Non-pigmented ciliary epithelial cell (primary cell): ENCODE measurements around the gene PPIP5K1.

ENCODE experiments used
- DNase-seq: peaks from one replicate; pipeline ENCODE4 v3.0.0-alpha.2; 2010; ENCODE audit warnings: low read depth

The PPIP5K1 gene

DNA sequence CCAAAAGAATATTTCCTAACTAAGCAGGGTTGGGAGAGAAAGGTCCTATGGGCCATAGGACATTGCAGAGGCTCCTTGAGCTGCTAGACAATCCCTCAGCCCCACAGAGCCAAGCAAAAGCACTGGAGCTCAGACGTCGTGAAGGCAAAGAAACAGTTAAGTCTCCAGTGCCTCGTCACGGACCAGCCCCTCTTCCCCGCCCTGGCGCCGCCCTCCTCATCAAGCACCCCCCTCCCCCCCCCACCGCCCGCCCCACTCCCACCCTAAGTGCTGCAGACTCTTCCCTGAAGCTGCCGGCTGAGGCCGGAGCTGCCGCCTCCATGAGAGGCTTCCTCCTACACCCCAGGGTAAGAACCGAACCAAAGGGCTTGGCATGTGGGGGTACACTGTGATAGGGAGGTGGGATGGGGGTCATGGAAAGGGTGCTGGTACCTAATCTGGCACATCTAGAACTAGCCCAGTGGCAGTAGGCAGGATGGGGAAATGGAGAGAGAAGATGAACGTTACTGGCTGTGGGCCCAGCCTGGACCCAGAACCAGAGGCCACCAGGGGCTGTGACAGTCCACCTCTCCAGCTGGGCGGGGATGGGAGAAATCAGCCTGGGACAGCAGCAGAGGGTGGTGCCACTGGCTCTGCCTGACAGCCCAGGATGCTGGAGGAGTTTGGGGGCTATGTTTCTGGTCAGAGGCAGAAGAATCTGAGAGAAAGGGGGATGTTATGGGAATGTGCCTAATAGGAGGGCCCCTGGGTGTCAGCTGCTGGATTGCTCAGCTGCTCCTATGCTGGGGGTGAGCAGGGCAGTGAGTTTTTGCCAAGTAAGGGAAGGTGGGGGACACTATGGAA, 72.4 kb downstream of the PPIP5K1 start, which contains the start of gene MAP1A:
MAP1A (plus strand) TSS at position 255 of the 843 bp plus-strand sequence. CDS start 3,866 bp downstream, outside the sequence.
- no peak for DNase-seq

DNA sequence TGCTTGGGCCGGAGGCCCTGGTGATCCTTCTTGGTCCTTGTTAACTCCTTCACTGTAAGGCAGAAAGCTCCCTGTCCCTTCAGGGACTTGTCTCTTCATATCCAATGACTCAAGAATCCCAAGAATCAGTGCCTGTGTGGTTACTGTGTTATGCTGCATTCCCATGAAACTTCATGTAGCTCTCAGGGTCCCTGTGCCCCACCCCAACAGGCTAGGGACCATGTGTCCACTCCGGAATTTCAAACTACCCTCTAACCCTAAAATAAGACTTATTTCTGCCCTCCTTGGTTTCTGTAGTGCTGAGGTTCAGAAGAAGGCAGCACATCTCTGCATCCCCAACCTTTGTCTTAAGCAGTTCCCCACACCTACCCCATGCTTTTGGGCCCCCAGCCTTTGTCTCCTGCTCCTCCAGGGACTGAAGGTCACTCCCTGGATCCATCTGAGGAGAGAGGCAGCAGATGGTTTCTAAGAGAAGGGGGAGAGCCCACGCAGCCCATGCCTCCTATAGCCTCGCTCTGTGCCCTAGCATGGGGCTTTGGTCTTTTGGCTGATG, 73.1 kb downstream of the PPIP5K1 start:
- peak; percentile 55 for DNase-seq

DNA sequence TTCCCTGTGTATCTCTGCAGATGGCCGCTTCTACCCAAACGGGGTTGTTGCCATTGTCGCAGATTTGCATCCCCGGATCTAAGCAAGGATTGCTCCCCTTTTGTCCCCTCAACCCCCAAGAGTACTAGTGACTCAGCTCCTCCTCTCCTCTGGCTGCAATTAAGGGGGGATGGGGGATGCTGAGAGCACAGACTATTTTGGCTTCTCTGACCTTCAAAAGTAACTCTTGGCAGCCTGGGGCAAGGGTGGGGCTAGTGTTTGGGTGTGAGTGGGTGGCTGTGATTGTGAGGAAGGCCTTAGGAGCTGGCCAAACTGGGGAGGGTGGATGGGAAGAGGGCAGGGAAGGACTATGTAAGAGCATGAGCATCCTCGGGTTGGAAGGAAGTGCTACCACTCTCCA, 73.8 kb downstream of the PPIP5K1 start:
- DNase-seq = no peak

GRCh38 chr15:43515741-43516140, 74.3 kb downstream of the PPIP5K1 start:
- DNase-seq = no peak

DNA sequence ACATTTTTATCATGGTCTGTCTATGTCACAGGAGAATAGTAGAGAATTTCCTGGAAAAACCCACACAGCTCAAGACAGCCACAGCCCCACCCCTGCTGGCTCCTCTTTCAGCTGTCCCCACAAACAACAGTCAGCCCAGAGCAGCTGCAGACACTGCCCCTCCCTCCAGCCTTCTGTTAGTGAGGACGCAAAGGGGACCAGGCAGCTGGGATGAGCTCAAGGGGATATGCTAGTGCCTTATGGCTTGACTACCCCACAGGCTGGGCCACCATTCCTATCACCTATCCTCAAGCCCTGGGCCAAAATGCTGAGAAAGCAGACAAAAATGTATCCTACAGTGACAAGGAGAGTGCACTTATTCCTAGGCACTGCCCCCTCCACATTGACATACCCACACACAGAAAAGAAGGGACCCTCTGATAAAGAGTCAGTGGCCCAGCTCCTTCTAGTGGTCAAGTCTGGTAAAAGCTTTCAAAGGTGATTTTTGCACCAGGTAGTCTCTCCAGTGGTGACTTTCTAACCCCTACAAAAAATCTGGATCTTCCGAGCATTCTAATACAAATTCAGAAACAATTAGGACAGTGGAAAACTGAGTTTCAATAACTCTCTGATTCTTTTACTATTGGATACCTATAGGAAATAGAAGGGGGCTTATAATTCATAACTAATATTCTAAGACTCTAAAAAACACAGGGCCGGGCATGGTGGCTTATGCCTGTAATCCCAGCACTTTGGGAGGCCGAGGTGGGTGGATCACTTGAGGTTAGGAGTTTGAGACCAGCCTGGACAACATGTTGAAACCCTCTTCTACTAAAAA, 75.6 kb downstream of the PPIP5K1 start:
- no peak for DNase-seq

DNA sequence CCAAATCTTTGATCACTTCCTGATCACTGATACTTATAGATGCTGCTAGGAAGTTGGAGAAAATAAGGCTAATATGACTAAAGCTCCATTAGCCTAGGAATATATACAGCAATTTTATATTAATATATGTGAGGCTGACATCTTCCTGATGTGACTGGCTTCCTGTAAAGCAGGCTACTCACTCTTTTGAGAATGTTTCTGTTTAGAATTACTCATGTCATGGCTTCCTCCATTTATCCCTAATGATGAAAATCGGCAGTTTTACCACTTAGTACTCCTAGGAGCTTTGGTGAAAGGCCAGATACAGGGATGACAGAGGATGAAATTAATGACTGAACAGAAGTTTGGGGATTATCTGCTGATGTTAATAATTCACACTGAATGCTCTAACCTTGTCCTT, 76.5 kb downstream of the PPIP5K1 start:
- DNase-seq = no peak

GRCh38 chr15:43511012-43511885, 78.8 kb downstream of the PPIP5K1 start:
- DNase-seq = no peak

GRCh38 chr15:43510200-43511011, 79.6 kb downstream of the PPIP5K1 start:
- peak; percentile 89 for DNase-seq

- DNase-seq = no peak
These were observed 80.3 kb downstream of the PPIP5K1 start for GRCh38 chr15:43509660-43510199.

GRCh38 chr15:43508991-43509659, 80.9 kb downstream of the PPIP5K1 start:
- no peak for DNase-seq

DNA sequence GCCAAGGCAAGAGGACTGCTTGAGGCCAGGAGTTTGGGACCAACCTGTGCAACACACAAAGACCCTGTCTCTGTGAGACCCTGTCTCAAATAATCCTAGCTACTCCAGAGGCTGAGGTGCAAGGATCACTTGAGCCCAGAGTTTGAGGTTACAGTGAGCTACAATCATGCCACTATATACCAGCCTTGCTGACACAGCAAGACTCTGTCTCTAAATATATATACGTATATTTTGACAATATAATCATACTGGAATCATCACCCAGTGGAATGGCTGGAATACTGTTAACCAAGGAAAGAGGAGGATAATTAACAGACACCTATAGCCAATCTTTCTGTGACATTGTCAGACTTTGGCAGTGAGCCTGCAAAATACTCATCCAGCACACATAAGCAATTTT, 81.6 kb downstream of the PPIP5K1 start:
- no peak for DNase-seq

GRCh38 chr15:43505738-43506137, 84.3 kb downstream of the PPIP5K1 start:
- peak; percentile 76 for DNase-seq

DNA sequence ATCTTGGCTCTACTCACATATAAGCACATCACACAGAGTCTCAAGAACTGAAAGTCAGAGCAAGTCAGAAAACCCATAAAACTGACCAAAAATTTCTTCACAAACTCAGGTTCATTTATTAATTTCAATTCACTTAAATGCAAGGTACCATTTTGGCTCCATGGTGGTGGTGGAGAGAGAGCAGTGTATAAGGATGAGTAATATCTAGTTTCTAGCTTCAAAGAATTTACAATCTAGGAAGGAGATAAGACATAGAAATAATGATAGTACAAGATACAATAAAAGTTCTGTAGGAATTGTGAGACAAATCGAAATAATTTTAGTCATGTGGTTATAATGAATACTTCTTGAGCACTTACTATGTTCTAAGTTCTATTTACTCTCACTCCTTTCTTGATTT, 90.4 kb downstream of the PPIP5K1 start:
- DNase-seq = no peak

- DNase-seq = no peak
These were observed 91.0 kb downstream of the PPIP5K1 start for GRCh38 chr15:43498990-43499389.

- no peak for DNase-seq
These were observed 96.1 kb downstream of the PPIP5K1 start for GRCh38 chr15:43493703-43494472.

DNA sequence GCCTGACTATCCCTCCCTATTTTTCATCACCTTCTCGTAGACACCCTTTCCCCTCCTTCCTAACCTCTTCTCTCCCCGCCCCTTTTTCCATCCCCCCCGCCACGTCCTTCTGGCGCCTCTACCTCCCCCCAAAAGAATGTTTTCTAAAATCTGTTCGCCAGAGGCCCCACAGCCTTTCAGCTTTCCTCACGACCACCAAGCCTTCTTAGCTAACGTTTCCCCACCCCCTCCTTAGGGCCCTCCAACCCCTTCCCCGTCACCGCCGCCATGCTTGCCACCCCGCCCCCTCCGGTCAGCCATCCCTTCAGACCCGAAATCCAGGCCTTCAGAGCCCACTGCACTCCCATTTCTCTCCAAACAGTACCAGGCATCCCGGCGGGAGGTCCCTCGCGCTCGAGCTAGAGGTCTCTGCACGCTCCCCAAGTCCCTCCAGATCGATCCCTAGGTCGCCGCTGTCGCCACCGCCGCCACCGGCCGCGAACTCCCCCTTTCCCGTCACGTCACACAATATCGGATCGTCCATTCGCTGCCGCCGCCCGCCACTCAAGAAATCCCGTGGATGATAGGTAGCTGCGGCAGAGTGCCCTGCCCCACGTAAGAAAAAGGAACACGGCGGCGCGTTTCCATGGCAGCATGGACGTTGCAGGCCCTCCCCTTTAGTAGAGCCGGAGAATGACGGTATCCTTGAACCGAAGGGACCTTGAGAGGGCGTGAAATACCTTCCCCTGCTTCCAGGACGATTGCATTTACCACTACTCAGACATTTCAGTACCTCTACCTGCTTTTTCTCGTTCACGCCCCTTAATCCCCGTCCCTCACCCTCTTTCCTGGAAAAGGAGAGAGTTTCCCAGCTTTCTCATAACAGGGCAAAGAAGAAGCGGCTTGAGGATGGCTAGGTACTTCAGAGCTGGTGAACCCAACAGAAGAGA, 97.1 kb downstream of the PPIP5K1 start, which contains the start of gene TP53BP1:
TP53BP1 (minus strand) TSS at position 484 of the 929 bp plus-strand sequence; CDS start at position 371, 113 bp downstream.
- peak; percentile 80 for DNase-seq

DNA sequence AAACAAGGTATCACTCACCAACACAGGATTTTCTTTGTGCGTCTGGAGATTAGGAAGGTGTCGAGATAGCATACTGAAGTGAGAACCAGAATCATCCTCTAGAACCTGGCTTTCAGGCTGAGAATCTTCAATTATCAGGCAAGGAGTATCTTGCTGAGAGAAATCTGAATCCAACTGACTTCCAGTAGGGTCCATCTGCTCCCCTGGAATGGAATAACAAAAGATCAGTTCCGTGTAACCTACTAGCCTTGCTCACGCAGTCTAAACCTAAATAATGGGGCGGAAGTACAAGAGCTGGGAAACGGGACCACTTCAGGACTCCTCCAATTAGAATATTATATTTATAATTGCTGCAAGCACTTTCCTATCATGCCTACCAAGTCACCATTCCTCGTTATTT, 97.7 kb downstream of the PPIP5K1 start:
- no peak for DNase-seq

GRCh38 chr15:43489191-43489590, 100.8 kb downstream of the PPIP5K1 start:
- no peak for DNase-seq
